Stomach (tissue), 4 donors: Measurements from ENCODE around the gene RAB1B.
"Not testable (repeated sequence)": the region's sequence is repeated elsewhere in the genome, so short reads cannot be mapped to it uniquely, and the experiment has no call there.

ENCODE experiments used
- CTCF ChIP-seq, 7 experiments: fragments of 450-650 bp in 4 of 7; fragments of 200-600 bp in 3 of 7; sonication (generic) in 3 of 7; IDR thresholded peaks; one replicate each; pipeline ENCODE4 v1.5.1; 2016 to 2019; ENCODE audit warnings: antibody characterized with exemption in 7 of 7, control low read depth in 2 of 7, mild to moderate bottlenecking in 1 of 7
- EP300 ChIP-seq: sonication (generic); formaldehyde crosslinking; IDR thresholded peaks from one replicate; pipeline ENCODE4 v1.6.1; 2017; ENCODE audit warnings: antibody characterized with exemption
- POLR2A ChIP-seq, 4 donors: fragments of 450-650 bp; IDR thresholded peaks; one replicate each; pipeline ENCODE4 v1.6.1; 2016; ENCODE audit warnings: antibody characterized with exemption in 4 of 4, control low read depth in 2 of 4, mild to moderate bottlenecking in 1 of 4, moderate library complexity in 1 of 4
- POLR2AphosphoS5 ChIP-seq, 3 donors: sonication (generic); formaldehyde crosslinking; IDR thresholded peaks; one replicate each; pipeline ENCODE4 v1.6.1; 2016; ENCODE audit warnings: antibody characterized with exemption in 3 of 3

- TF ChIP-seq POLR2A (IDR thresholded peaks at IDR 0.05); CTCF (IDR thresholded peaks at IDR 0.05); POLR2AphosphoS5 (IDR thresholded peaks at IDR 0.05); EP300: not testable (repeated sequence)
Measured at GRCh38 chr11:66310803-66311440, 42.5 kb downstream of the RAB1B start.
